ENCODE measurements around the gene MED22.

MED22 gene

DNA sequence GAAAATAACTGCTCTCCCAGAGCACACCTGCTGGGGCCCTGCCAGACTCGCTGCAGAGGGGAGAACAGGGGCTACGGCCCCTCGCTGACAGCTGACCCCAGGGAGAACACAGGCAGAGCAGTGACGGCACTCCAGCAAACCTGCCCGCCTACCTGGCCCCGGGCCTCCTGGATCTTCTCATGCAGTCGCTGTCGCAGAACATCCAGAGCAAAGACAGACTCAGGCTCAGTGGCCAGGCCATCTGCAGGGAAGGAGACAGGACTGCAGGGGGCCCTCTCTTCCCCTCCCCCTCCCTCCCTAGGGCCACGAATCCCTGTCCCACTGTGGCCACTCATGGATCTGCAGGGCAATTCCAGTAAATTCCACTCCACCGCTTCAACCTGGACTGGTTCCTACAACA is 14.4 kb downstream of the MED22 start:
- TF ChIP-seq POLR2AphosphoS5 (IDR thresholded peaks at IDR 0.05; ENCODE audit: low read depth) (no peak), GABPA (IDR thresholded peaks at IDR 0.05; ENCODE audit: low read depth) (no peak), REST (IDR thresholded peaks at IDR 0.05; ENCODE audit: insufficient replicate concordance, low read depth) (no peak)
- no peak overlapping the region for H3K4me3 ChIP-seq (replicated peaks; ENCODE audit: insufficient read depth, low read length)
- no peaks in the 10 kb centered on the region for H3K27me3 ChIP-seq (ENCODE audit: insufficient read depth, poor library complexity, severe bottlenecking)
- no peak for DNase-seq (ENCODE audit: low read depth in 1 of 2, low spot score in 1 of 2)
- H3K27ac ChIP-seq (replicated peaks), result no peak overlapping the region

- no peak for DNase-seq (ENCODE audit: low read depth in 1 of 2, low spot score in 1 of 2)
- TF ChIP-seq GABPA (IDR thresholded peaks at IDR 0.05; ENCODE audit: low read depth) (no peak), CTCF (IDR thresholded peaks at IDR 0.05; ENCODE audit: insufficient read depth, low read length) (no peak), POLR2AphosphoS5 (IDR thresholded peaks at IDR 0.05; ENCODE audit: low read depth) (no peak), REST (IDR thresholded peaks at IDR 0.05; ENCODE audit: insufficient replicate concordance, low read depth) (no peak), SPI1 (IDR thresholded peaks at IDR 0.05; ENCODE audit: borderline replicate concordance, low read depth) (no peak)
Observed at GRCh38 chr9:133333011-133333410, 14.9 kb downstream of the MED22 start.

DNA sequence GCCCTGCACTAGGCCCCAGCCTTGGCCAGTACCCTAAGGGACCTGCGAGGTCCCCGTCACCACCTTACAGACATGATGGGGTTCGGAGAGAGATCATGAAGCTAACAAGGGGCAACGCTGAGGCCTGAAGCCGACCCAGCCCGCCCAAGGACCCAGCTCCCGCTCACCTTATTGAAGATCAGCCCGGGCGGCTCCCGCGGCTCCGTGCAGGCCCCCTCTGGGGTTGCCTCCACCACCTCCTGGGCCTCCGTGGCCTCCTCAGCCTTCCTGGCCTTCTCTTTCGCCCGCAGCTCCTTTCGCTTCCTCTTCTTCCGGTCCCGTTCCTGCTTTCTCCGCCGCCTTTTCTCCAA is 15.6 kb downstream of the MED22 start:
- Histone ChIP-seq H3K27ac (replicated peaks) (no peak overlapping the region), H3K27me3 (ENCODE audit: insufficient read depth, poor library complexity, severe bottlenecking) (no peaks in the 10 kb centered on the region), H3K4me3 (replicated peaks; ENCODE audit: insufficient read depth, low read length) (no peak overlapping the region)
- no peak for TF ChIP-seq CTCF (IDR thresholded peaks at IDR 0.05; ENCODE audit: insufficient read depth, low read length)
- DNase-seq (ENCODE audit: low read depth in 1 of 2, low spot score in 1 of 2), result no peak

More at GRCh38 chr9:133333011-133333410, 14.9 kb downstream of the MED22 start:
- no peaks in the 10 kb centered on the region for H3K27me3 ChIP-seq (ENCODE audit: insufficient read depth, poor library complexity, severe bottlenecking)
- H3K27ac ChIP-seq (replicated peaks), result no peak overlapping the region
- H3K4me3 ChIP-seq (replicated peaks; ENCODE audit: insufficient read depth, low read length), result no peak overlapping the region

DNA sequence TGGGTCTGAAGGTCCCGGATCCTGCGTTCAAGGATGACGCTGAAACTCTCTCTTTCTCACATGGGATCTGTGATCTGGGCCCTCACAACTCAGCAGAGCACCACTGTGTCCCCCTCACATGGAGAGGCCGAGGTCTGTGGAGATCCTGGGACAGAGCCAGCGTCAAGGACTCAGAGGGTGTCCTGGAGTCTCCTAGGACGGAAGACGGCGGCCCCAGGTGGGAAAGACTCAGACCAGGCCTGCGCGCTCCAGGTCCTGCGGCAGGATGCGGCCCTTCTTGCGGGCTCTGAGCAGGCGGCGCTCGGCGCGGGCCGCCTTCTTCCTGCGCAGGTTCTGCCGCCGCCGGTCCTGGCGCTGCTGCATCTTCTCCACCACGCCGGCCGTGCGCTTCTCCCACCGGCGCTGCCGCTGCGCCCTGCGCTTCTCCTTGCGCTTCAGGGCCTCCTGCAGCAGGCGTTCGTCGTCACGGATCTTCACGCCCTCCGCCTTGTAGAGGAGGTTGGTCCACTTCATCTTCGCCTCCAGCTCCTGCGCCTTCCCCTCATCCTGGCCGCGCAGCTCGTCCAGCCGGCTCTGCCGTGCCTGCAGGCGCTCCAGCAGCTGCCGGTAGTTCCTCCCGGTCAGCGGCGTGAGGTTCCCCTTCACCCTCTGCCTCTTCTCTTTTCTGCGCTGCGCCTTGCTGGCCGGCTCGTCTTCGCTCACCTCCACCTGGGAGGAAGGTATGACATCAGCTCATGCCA is 16.1 kb downstream of the MED22 start:
- TF ChIP-seq GABPA (IDR thresholded peaks at IDR 0.05; ENCODE audit: low read depth) (no peak), POLR2AphosphoS5 (IDR thresholded peaks at IDR 0.05; ENCODE audit: low read depth) (no peak), REST (IDR thresholded peaks at IDR 0.05; ENCODE audit: insufficient replicate concordance, low read depth) (no peak), SPI1 (IDR thresholded peaks at IDR 0.05; ENCODE audit: borderline replicate concordance, low read depth) (no peak), CTCF (IDR thresholded peaks at IDR 0.05; ENCODE audit: insufficient read depth, low read length) (no peak)
- H3K4me3 ChIP-seq (replicated peaks; ENCODE audit: insufficient read depth, low read length), result no peak overlapping the region
- H3K27me3 ChIP-seq (ENCODE audit: insufficient read depth, poor library complexity, severe bottlenecking), result no peaks in the 10 kb centered on the region
- no peak for DNase-seq (ENCODE audit: low read depth in 1 of 2, low spot score in 1 of 2)
- no peak overlapping the region for H3K27ac ChIP-seq (replicated peaks)

Measured in HL-60 (cell line).